ENCODE data around the gene RBPJ.
"Not testable (repeated sequence)": the region's sequence is repeated elsewhere in the genome, so short reads cannot be mapped to it uniquely, and the experiment has no call there.

Gene RBPJ

GRCh38 chr4:26308568-26308967 is 12.2 kb upstream of the RBPJ start:
- DNase-seq (ENCODE audit: low spot score in 2 of 2) (no peak), ATAC-seq (replicated peaks; ENCODE audit: extremely low read depth, poor library complexity, severe bottlenecking) (peak; percentile 46)

GRCh38 chr4:26310264-26310663 is 10.6 kb upstream of the RBPJ start:
- Mint-ChIP-seq H3K9me3 (peaks cover 3% of the 10 kb centered on the region), H3K4me3 (no peak overlapping the region)

More at GRCh38 chr4:26308568-26308967, 12.2 kb upstream of the RBPJ start:
- no peak overlapping the region for H3K27ac Mint-ChIP-seq (ENCODE audit: low read depth)
- H3K4me3 Mint-ChIP-seq: no peak overlapping the region
- no peaks in the 10 kb centered on the region for H3K9me3 Mint-ChIP-seq
- H3K27me3 Mint-ChIP-seq: no peaks in the 10 kb centered on the region
- H3K4me1 Mint-ChIP-seq: peaks cover 7% of the 10 kb centered on the region
- no peaks in the 10 kb centered on the region for H3K36me3 Mint-ChIP-seq (ENCODE audit: insufficient read depth)

GRCh38 chr4:26311633-26312032 is 9.2 kb upstream of the RBPJ start:
- H3K36me3 Mint-ChIP-seq (ENCODE audit: insufficient read depth): no peaks in the 10 kb centered on the region
- H3K4me1 Mint-ChIP-seq: peaks cover 7% of the 10 kb centered on the region
- DNase-seq (ENCODE audit: low spot score in 2 of 2): no peak
- ATAC-seq (replicated peaks; ENCODE audit: extremely low read depth, poor library complexity, severe bottlenecking): no peak
- no peak overlapping the region for H3K4me3 Mint-ChIP-seq
- H3K9me3 Mint-ChIP-seq: peaks cover 5% of the 10 kb centered on the region
- peak overlapping the region; percentile 86 for H3K27ac Mint-ChIP-seq (ENCODE audit: low read depth)
- H3K27me3 Mint-ChIP-seq: no peaks in the 10 kb centered on the region

More at GRCh38 chr4:26310264-26310663, 10.6 kb upstream of the RBPJ start:
- H3K27ac Mint-ChIP-seq (ENCODE audit: low read depth): no peak overlapping the region
- no peaks in the 10 kb centered on the region for H3K36me3 Mint-ChIP-seq (ENCODE audit: insufficient read depth)
- peaks cover 7% of the 10 kb centered on the region for H3K4me1 Mint-ChIP-seq
- DNase-seq (ENCODE audit: low spot score in 2 of 2) (no peak), ATAC-seq (replicated peaks; ENCODE audit: extremely low read depth, poor library complexity, severe bottlenecking) (no peak)
- H3K27me3 Mint-ChIP-seq: no peaks in the 10 kb centered on the region

GRCh38 chr4:26315316-26315932 is 5.4 kb upstream of the RBPJ start:
- H3K9me3 Mint-ChIP-seq; H3K27me3 Mint-ChIP-seq; ATAC-seq (replicated peaks; ENCODE audit: extremely low read depth, poor library complexity, severe bottlenecking); DNase-seq (ENCODE audit: low spot score in 2 of 2); H3K27ac Mint-ChIP-seq (ENCODE audit: low read depth); H3K4me3 Mint-ChIP-seq: not testable (repeated sequence)
- peaks cover 27% of the 10 kb centered on the region for H3K4me1 Mint-ChIP-seq
- H3K36me3 Mint-ChIP-seq (ENCODE audit: insufficient read depth): peaks cover 16% of the 10 kb centered on the region

- Mint-ChIP-seq H3K36me3 (ENCODE audit: insufficient read depth) (peaks cover 27% of the 10 kb centered on the region), H3K4me1 (peaks cover 35% of the 10 kb centered on the region), H3K27me3 (no peaks in the 10 kb centered on the region), H3K4me3 (peak overlapping the region; percentile 89), H3K27ac (ENCODE audit: low read depth) (peak overlapping the region; percentile 98), H3K9me3 (peaks cover 5% of the 10 kb centered on the region)
- DNase-seq (ENCODE audit: low spot score in 2 of 2) (no peak), ATAC-seq (replicated peaks; ENCODE audit: extremely low read depth, poor library complexity, severe bottlenecking) (no peak)
Observed at GRCh38 chr4:26317766-26318165, 3.0 kb upstream of the RBPJ start.

- H3K27ac Mint-ChIP-seq (ENCODE audit: low read depth): peak overlapping the region; percentile 98
- H3K4me3 Mint-ChIP-seq: peak overlapping the region; percentile 89
- peak; percentile 68 for ATAC-seq (replicated peaks; ENCODE audit: extremely low read depth, poor library complexity, severe bottlenecking)
- peaks cover 5% of the 10 kb centered on the region for H3K9me3 Mint-ChIP-seq
- peaks cover 27% of the 10 kb centered on the region for H3K36me3 Mint-ChIP-seq (ENCODE audit: insufficient read depth)
- peak; percentile 84 to 94 for DNase-seq (ENCODE audit: low spot score in 2 of 2)
- no peaks in the 10 kb centered on the region for H3K27me3 Mint-ChIP-seq
- H3K4me1 Mint-ChIP-seq: peaks cover 41% of the 10 kb centered on the region
Observed at GRCh38 chr4:26319467-26319948, 1.3 kb upstream of the RBPJ start.

- Mint-ChIP-seq H3K4me1 (peaks cover 44% of the 10 kb centered on the region), H3K4me3 (peak overlapping the region; percentile 89), H3K27me3 (no peaks in the 10 kb centered on the region), H3K36me3 (ENCODE audit: insufficient read depth) (peaks cover 27% of the 10 kb centered on the region), H3K9me3 (peaks cover 4% of the 10 kb centered on the region), H3K27ac (ENCODE audit: low read depth) (peak overlapping the region; percentile 98)
- peak; percentile 30 to 31 for DNase-seq (ENCODE audit: low spot score in 2 of 2)
- peak; percentile 4 for ATAC-seq (replicated peaks; ENCODE audit: extremely low read depth, poor library complexity, severe bottlenecking)
Observed at GRCh38 chr4:26319949-26320537, 771 bp upstream of the RBPJ start.

- Mint-ChIP-seq H3K9me3 (no peaks in the 10 kb centered on the region), H3K4me1 (peaks cover 49% of the 10 kb centered on the region), H3K27ac (ENCODE audit: low read depth) (peak overlapping the region; percentile 98), H3K27me3 (no peaks in the 10 kb centered on the region), H3K4me3 (peak overlapping the region; percentile 89), H3K36me3 (ENCODE audit: insufficient read depth) (peaks cover 27% of the 10 kb centered on the region)
- DNase-seq (ENCODE audit: low spot score in 2 of 2) (no peak), ATAC-seq (replicated peaks; ENCODE audit: extremely low read depth, poor library complexity, severe bottlenecking) (no peak)
Observed at GRCh38 chr4:26321373-26322221, 783 bp downstream of the RBPJ start.

- H3K9me3 Mint-ChIP-seq: no peaks in the 10 kb centered on the region
Observed at GRCh38 chr4:26322346-26322745, 1.5 kb downstream of the RBPJ start.

GRCh38 chr4:26323821-26324220 is 3.0 kb downstream of the RBPJ start:
- Mint-ChIP-seq H3K36me3 (ENCODE audit: insufficient read depth) (peaks cover 26% of the 10 kb centered on the region), H3K9me3 (no peaks in the 10 kb centered on the region), H3K27me3 (no peaks in the 10 kb centered on the region), H3K27ac (ENCODE audit: low read depth) (no peak overlapping the region), H3K4me3 (no peak overlapping the region), H3K4me1 (peaks cover 54% of the 10 kb centered on the region)
- no peak for DNase-seq (ENCODE audit: low spot score in 2 of 2)
- ATAC-seq (replicated peaks; ENCODE audit: extremely low read depth, poor library complexity, severe bottlenecking): no peak

More at GRCh38 chr4:26322346-26322745, 1.5 kb downstream of the RBPJ start:
- H3K27me3 Mint-ChIP-seq: no peaks in the 10 kb centered on the region
- H3K4me1 Mint-ChIP-seq: peaks cover 55% of the 10 kb centered on the region
- DNase-seq (ENCODE audit: low spot score in 2 of 2) (no peak), ATAC-seq (replicated peaks; ENCODE audit: extremely low read depth, poor library complexity, severe bottlenecking) (no peak)
- H3K27ac Mint-ChIP-seq (ENCODE audit: low read depth): peak overlapping the region; percentile 98
- peaks cover 27% of the 10 kb centered on the region for H3K36me3 Mint-ChIP-seq (ENCODE audit: insufficient read depth)
- H3K4me3 Mint-ChIP-seq: peak overlapping the region; percentile 89

- peaks cover 14% of the 10 kb centered on the region for H3K36me3 Mint-ChIP-seq (ENCODE audit: insufficient read depth)
- H3K4me1 Mint-ChIP-seq: peaks cover 41% of the 10 kb centered on the region
- no peaks in the 10 kb centered on the region for H3K27me3 Mint-ChIP-seq
- H3K9me3 Mint-ChIP-seq: no peaks in the 10 kb centered on the region
- peak overlapping the region; percentile 10 for H3K27ac Mint-ChIP-seq (ENCODE audit: low read depth)
- H3K4me3 Mint-ChIP-seq: no peak overlapping the region
- DNase-seq (ENCODE audit: low spot score in 2 of 2) (no peak), ATAC-seq (replicated peaks; ENCODE audit: extremely low read depth, poor library complexity, severe bottlenecking) (peak; percentile 47)
Observed at GRCh38 chr4:26325191-26325590, 4.4 kb downstream of the RBPJ start.

- H3K9me3 Mint-ChIP-seq: no peaks in the 10 kb centered on the region
- no peak for ATAC-seq (replicated peaks; ENCODE audit: extremely low read depth, poor library complexity, severe bottlenecking)
- H3K36me3 Mint-ChIP-seq (ENCODE audit: insufficient read depth): peaks cover 2% of the 10 kb centered on the region
- H3K4me3 Mint-ChIP-seq: no peak overlapping the region
- no peak for DNase-seq (ENCODE audit: low spot score in 2 of 2)
- H3K4me1 Mint-ChIP-seq: peaks cover 51% of the 10 kb centered on the region
- no peak overlapping the region for H3K27ac Mint-ChIP-seq (ENCODE audit: low read depth)
- H3K27me3 Mint-ChIP-seq: no peaks in the 10 kb centered on the region
Observed at GRCh38 chr4:26326791-26327190, 6.0 kb downstream of the RBPJ start.
